ENCODE results near the gene TNRC6C. TPM values are rescaled to one million over a fixed set of nuclear protein-coding genes. Genes with fewer than 3 reads are reported as not detected.

TNRC6C gene
- total and polyA plus RNA-seq, 8 donors: 14.0 to 20.3 (median 16.6) TPM

DNA sequence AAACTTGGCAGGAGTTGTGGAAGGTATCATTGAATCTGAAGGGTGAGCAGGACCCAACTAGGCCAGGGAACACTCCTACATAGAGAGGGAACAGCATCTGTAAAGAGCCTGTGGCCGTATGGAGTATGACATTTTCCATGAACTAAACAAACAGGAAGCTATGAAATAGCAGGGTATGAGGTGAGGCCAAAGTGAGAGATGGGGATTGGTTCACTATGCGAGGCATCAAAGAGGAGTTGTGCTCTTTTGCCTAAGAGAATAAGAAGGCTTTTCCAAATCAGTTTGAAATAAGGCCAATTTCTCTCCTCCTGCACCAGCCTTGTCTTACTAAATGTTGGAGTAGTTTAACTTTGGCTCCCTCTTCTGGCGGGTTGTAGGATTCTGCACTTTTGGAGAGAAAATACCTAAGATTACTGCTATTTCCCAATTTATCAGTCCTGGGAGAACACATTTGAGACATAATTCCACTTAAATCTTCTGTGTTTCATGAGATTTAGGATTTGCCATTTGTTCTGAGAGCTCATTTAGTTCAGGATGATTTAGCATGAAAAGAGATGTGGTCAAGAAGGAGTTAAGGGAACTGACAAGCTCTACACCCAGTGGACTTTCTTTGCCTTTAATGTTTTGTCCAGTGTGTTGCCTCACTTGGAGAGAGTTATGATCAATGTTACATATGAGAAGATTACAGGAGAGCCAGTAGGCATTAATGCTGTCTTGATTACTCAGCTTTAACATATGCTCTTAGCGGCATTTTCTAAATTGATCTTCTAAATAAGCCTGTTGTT, 55.4 kb downstream of the TNRC6C start:
- no peak overlapping the region for H3K27ac ChIP-seq
- ATAC-seq: peak; percentile 87
- TF ChIP-seq, protein P1, sequence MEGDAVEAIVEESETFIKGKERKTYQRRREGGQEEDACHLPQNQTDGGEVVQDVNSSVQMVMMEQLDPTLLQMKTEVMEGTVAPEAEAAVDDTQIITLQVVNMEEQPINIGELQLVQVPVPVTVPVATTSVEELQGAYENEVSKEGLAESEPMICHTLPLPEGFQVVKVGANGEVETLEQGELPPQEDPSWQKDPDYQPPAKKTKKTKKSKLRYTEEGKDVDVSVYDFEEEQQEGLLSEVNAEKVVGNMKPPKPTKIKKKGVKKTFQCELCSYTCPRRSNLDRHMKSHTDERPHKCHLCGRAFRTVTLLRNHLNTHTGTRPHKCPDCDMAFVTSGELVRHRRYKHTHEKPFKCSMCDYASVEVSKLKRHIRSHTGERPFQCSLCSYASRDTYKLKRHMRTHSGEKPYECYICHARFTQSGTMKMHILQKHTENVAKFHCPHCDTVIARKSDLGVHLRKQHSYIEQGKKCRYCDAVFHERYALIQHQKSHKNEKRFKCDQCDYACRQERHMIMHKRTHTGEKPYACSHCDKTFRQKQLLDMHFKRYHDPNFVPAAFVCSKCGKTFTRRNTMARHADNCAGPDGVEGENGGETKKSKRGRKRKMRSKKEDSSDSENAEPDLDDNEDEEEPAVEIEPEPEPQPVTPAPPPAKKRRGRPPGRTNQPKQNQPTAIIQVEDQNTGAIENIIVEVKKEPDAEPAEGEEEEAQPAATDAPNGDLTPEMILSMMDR (IDR thresholded peaks at IDR 0.05): peak; percentile 56 to 67
- H3K27me3 ChIP-seq: no peaks in the 10 kb centered on the region
- no peaks in the 10 kb centered on the region for H3K9me3 ChIP-seq
- H3K4me1 ChIP-seq: no peaks in the 10 kb centered on the region
- intact Hi-C loops (cut with DNase I): no loop called here
- peak in 2 of 4 donors; percentile 76 to 84 for DNase-seq
- peaks cover 0 to 6% of the 10 kb centered on the region in 2 donors for H3K36me3 ChIP-seq
- no peak overlapping the region for H3K4me3 ChIP-seq

DNA sequence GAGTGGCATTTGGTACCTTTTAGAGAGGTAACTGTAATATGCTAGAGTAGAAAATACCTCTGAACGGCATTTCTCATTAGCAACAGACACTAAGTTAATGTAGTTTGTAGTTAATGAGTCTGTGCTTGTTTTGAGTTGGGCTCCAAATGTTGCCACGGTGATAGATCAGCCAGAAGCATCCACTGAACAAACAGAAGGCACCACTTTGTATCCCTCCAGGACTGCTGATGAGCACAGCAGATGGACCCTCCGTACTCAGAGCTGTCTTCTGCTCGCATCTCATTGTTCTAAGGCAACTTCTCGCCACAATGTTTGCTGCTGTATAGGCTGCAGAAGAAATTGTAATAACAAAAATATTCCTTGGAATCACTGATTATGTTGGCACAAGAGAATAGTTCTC, 56.1 kb downstream of the TNRC6C start:
- H3K4me3 ChIP-seq: no peak overlapping the region
- H3K36me3 ChIP-seq: peaks cover 0 to 4% of the 10 kb centered on the region in 2 donors
- no peaks in the 10 kb centered on the region for H3K9me3 ChIP-seq
- intact Hi-C loops (cut with DNase I): loop anchor here in 1 of 2 donors (5.0 kb wide), 1 partner anchor 467 kb away; no protein-coding TSS in a partner anchor
- TF ChIP-seq, protein P1 (IDR thresholded peaks at IDR 0.05): no peak
- H3K27ac ChIP-seq: no peak overlapping the region
- ATAC-seq (no peak), DNase-seq (no peak)
- no peaks in the 10 kb centered on the region for H3K4me1 ChIP-seq
- no peaks in the 10 kb centered on the region for H3K27me3 ChIP-seq

DNA sequence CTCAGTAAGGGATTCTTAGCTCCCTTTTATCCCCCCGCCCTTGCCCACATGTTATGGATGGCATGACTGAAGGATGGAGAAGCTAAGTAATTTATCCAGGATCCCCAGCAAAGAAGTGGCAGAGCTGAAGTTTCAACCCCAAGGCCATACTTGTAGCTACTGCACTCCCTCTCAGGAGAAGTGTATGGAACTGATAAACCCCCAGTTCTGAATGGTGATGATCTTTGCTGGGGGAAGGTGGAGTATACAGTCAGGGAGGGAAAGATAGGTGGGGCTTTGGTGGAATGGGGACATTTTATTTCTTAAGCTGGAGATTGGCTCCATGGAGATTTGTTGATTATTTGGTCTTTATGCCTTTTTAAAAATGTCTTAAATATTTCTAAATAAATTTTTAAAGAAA, 58.3 kb downstream of the TNRC6C start:
- H3K27me3 ChIP-seq: no peaks in the 10 kb centered on the region
- H3K27ac ChIP-seq: no peak overlapping the region
- TF ChIP-seq, protein P1 (IDR thresholded peaks at IDR 0.05): no peak
- intact Hi-C loops (cut with DNase I): loop anchor here in 1 of 2 donors (5.0 kb wide), 1 partner anchor 470 kb away; no protein-coding TSS in a partner anchor
- ATAC-seq (no peak), DNase-seq (no peak)
- H3K9me3 ChIP-seq: no peaks in the 10 kb centered on the region
- no peaks in the 10 kb centered on the region for H3K4me1 ChIP-seq
- no peak overlapping the region for H3K4me3 ChIP-seq
- H3K36me3 ChIP-seq: no peaks in the 10 kb centered on the region

DNA sequence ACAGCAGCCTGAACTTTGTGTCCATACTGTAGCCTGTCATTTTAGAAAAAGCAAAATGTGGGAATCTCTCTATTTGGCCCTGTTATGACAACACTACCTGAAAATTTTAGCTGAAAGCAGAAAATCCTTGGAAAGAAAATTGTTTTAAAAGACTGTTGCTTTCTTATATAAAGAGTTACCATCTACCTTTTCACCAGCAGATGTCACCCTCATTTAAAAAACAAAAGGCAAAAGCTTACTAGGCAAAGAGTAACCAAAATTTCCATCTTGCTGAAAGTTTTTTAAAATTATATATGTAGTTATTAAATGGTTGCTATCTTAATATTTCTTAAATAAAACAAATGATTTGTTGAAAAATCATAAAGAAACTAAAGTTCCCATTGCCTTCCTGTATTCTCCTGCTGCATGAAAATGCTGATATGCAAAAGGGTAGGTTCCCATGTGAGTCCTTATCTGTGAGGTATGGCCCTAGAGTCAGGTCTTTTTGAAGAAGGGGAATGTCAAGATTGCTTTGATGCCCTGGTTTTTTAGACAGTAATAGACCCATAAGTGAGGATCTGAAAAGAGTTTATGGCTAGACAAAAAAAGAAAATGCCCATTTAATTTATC, 61.0 kb downstream of the TNRC6C start:
- TF ChIP-seq, protein P1 (IDR thresholded peaks at IDR 0.05): peak; percentile 32 to 47

More for the DNA sequence above, 61.0 kb downstream of the TNRC6C start:
- no peaks in the 10 kb centered on the region for H3K27me3 ChIP-seq
- H3K4me3 ChIP-seq: no peak overlapping the region
- no peaks in the 10 kb centered on the region for H3K9me3 ChIP-seq
- H3K4me1 ChIP-seq: no peaks in the 10 kb centered on the region
- DNase-seq: peak in 1 of 4 donors; percentile 60
- H3K27ac ChIP-seq: no peak overlapping the region
- no peaks in the 10 kb centered on the region for H3K36me3 ChIP-seq
- ATAC-seq: peak; percentile 59
- intact Hi-C loops (cut with DNase I): loop anchor here in 1 of 2 donors (5.0 kb wide), 1 partner anchor 472 kb away; no protein-coding TSS in a partner anchor
